Measurements from ENCODE around the gene DCPS. TPM values are rescaled to one million over a fixed set of nuclear protein-coding genes. Genes with fewer than 3 reads are reported as not detected.

Gene DCPS
- total RNA-seq, 2 experiments from 2014 or later = 29.1 to 29.3 TPM

- Mint-ChIP-seq H3K27me3 (no peaks in the 10 kb centered on the region), H3K9me3 (no peaks in the 10 kb centered on the region), H3K36me3 (peaks cover 10% of the 10 kb centered on the region), H3K27ac (no peak overlapping the region), H3K4me1 (peaks cover 13% of the 10 kb centered on the region), H3K4me3 (no peak overlapping the region)
- no peak for DNase-seq
These were observed 25.2 kb downstream of the DCPS start for GRCh38 chr11:126328938-126329643.

- no peaks in the 10 kb centered on the region for H3K27me3 Mint-ChIP-seq
- no peak overlapping the region for H3K27ac Mint-ChIP-seq
- peaks cover 13% of the 10 kb centered on the region for H3K4me1 Mint-ChIP-seq
- H3K4me3 Mint-ChIP-seq = no peak overlapping the region
- DNase-seq = no peak
- H3K9me3 Mint-ChIP-seq = no peaks in the 10 kb centered on the region
- H3K36me3 Mint-ChIP-seq = peaks cover 10% of the 10 kb centered on the region
These were observed 25.9 kb downstream of the DCPS start for GRCh38 chr11:126329644-126330211.

GRCh38 chr11:126331286-126331685 is 27.4 kb downstream of the DCPS start:
- no peak overlapping the region for H3K27ac Mint-ChIP-seq

GRCh38 chr11:126332221-126332711 is 28.4 kb downstream of the DCPS start:
- H3K9me3 Mint-ChIP-seq = no peaks in the 10 kb centered on the region
- no peak for DNase-seq
- H3K36me3 Mint-ChIP-seq = peaks cover 10% of the 10 kb centered on the region
- H3K27me3 Mint-ChIP-seq = no peaks in the 10 kb centered on the region
- H3K27ac Mint-ChIP-seq = no peak overlapping the region
- H3K4me1 Mint-ChIP-seq = peaks cover 10% of the 10 kb centered on the region
- no peak overlapping the region for H3K4me3 Mint-ChIP-seq

More at GRCh38 chr11:126331286-126331685, 27.4 kb downstream of the DCPS start:
- H3K36me3 Mint-ChIP-seq = peaks cover 10% of the 10 kb centered on the region
- H3K4me1 Mint-ChIP-seq = peaks cover 13% of the 10 kb centered on the region
- H3K4me3 Mint-ChIP-seq = no peak overlapping the region
- DNase-seq = no peak
- no peaks in the 10 kb centered on the region for H3K27me3 Mint-ChIP-seq
- no peaks in the 10 kb centered on the region for H3K9me3 Mint-ChIP-seq

GRCh38 chr11:126333142-126333541 is 29.3 kb downstream of the DCPS start:
- Mint-ChIP-seq H3K27ac (no peak overlapping the region), H3K4me1 (peaks cover 6% of the 10 kb centered on the region), H3K36me3 (peaks cover 10% of the 10 kb centered on the region), H3K9me3 (no peaks in the 10 kb centered on the region), H3K4me3 (no peak overlapping the region), H3K27me3 (no peaks in the 10 kb centered on the region)
- no peak for DNase-seq

GRCh38 chr11:126334659-126335462 is 31.0 kb downstream of the DCPS start:
- no peak overlapping the region for H3K27ac Mint-ChIP-seq
- H3K4me1 Mint-ChIP-seq = no peaks in the 10 kb centered on the region
- DNase-seq = no peak
- H3K27me3 Mint-ChIP-seq = no peaks in the 10 kb centered on the region
- no peaks in the 10 kb centered on the region for H3K9me3 Mint-ChIP-seq
- no peak overlapping the region for H3K4me3 Mint-ChIP-seq
- peaks cover 10% of the 10 kb centered on the region for H3K36me3 Mint-ChIP-seq

GRCh38 chr11:126335463-126335760 is 31.6 kb downstream of the DCPS start:
- DNase-seq = no peak
- Mint-ChIP-seq H3K9me3 (no peaks in the 10 kb centered on the region), H3K27ac (no peak overlapping the region), H3K4me3 (no peak overlapping the region), H3K4me1 (no peaks in the 10 kb centered on the region), H3K27me3 (no peaks in the 10 kb centered on the region), H3K36me3 (peaks cover 10% of the 10 kb centered on the region)

- DNase-seq = no peak
- no peak overlapping the region for H3K4me3 Mint-ChIP-seq
These were observed 32.3 kb downstream of the DCPS start for GRCh38 chr11:126336138-126336541.

GRCh38 chr11:126336671-126337101 is 32.8 kb downstream of the DCPS start:
- DNase-seq = no peak
- Mint-ChIP-seq H3K27ac (no peak overlapping the region), H3K36me3 (peaks cover 16% of the 10 kb centered on the region), H3K9me3 (no peaks in the 10 kb centered on the region), H3K4me3 (no peak overlapping the region), H3K27me3 (no peaks in the 10 kb centered on the region), H3K4me1 (peaks cover 4% of the 10 kb centered on the region)

More at GRCh38 chr11:126336138-126336541, 32.3 kb downstream of the DCPS start:
- Mint-ChIP-seq H3K4me1 (peaks cover under 1% of the 10 kb centered on the region), H3K36me3 (peaks cover 14% of the 10 kb centered on the region), H3K27me3 (no peaks in the 10 kb centered on the region), H3K27ac (no peak overlapping the region), H3K9me3 (no peaks in the 10 kb centered on the region)

- H3K36me3 Mint-ChIP-seq = peaks cover 16% of the 10 kb centered on the region
- no peaks in the 10 kb centered on the region for H3K9me3 Mint-ChIP-seq
- peaks cover 8% of the 10 kb centered on the region for H3K4me1 Mint-ChIP-seq
- no peak overlapping the region for H3K4me3 Mint-ChIP-seq
- no peak overlapping the region for H3K27ac Mint-ChIP-seq
- DNase-seq = no peak
- H3K27me3 Mint-ChIP-seq = no peaks in the 10 kb centered on the region
These were observed 33.2 kb downstream of the DCPS start for GRCh38 chr11:126337126-126337473.

GRCh38 chr11:126337474-126338241 is 33.8 kb downstream of the DCPS start:
- Mint-ChIP-seq H3K27ac (no peak overlapping the region), H3K36me3 (peaks cover 19% of the 10 kb centered on the region), H3K4me1 (peaks cover 8% of the 10 kb centered on the region), H3K9me3 (no peaks in the 10 kb centered on the region), H3K27me3 (no peaks in the 10 kb centered on the region), H3K4me3 (no peak overlapping the region)
- no peak for DNase-seq

- Mint-ChIP-seq H3K4me1 (peaks cover 8% of the 10 kb centered on the region), H3K27ac (no peak overlapping the region), H3K36me3 (peaks cover 14% of the 10 kb centered on the region), H3K27me3 (no peaks in the 10 kb centered on the region), H3K4me3 (no peak overlapping the region), H3K9me3 (no peaks in the 10 kb centered on the region)
- no peak for DNase-seq
These were observed 34.6 kb downstream of the DCPS start for GRCh38 chr11:126338346-126339055.

GRCh38 chr11:126339073-126339862 is 35.4 kb downstream of the DCPS start:
- peaks cover 11% of the 10 kb centered on the region for H3K36me3 Mint-ChIP-seq
- H3K27me3 Mint-ChIP-seq = no peaks in the 10 kb centered on the region
- H3K27ac Mint-ChIP-seq = no peak overlapping the region
- peaks cover 8% of the 10 kb centered on the region for H3K4me1 Mint-ChIP-seq
- no peak for DNase-seq
- H3K4me3 Mint-ChIP-seq = no peak overlapping the region
- H3K9me3 Mint-ChIP-seq = no peaks in the 10 kb centered on the region
